ENCODE measurements around the gene MAGI2. TPM values are rescaled to one million over a fixed set of nuclear protein-coding genes. Genes with fewer than 3 reads are reported as not detected.

Gene MAGI2
- total and polyA plus RNA-seq, 2 donors (not counting 3 experiments of a cell fraction or from before 2014, with no cell fraction given): 0.28 to 6.0 TPM

GRCh38 chr7:79337717-79338116 is 115.8 kb downstream of the MAGI2 start:
- Histone ChIP-seq H4K20me1 (replicated peaks; ENCODE audit: control insufficient read depth, extremely low read depth, insufficient read depth, low read length) (no peaks in the 10 kb centered on the region), H2AFZ (ENCODE audit: low read depth, low read length) (no peak overlapping the region), H3K27ac (ENCODE audit: insufficient read depth, low read depth, low read length) (no peak overlapping the region), H3K4me1 (ENCODE audit: control insufficient read depth, extremely low read depth, insufficient read depth, low read length) (no peaks in the 10 kb centered on the region), H3K4me3 (replicated peaks in 1 of 3; ENCODE audit: insufficient read depth in 1 of 3, low read depth in 1 of 3, low read length in 3 of 3) (no peak overlapping the region), H3K36me3 (ENCODE audit: control insufficient read depth in 2 of 2, extremely low read depth in 1 of 2, insufficient read depth in 2 of 2, low read length in 2 of 2) (no peaks in the 10 kb centered on the region), H3K9ac (replicated peaks; ENCODE audit: extremely low read depth, insufficient read depth, low read length) (no peak overlapping the region), H3K79me2 (ENCODE audit: control insufficient read depth, insufficient read depth, low read length) (no peaks in the 10 kb centered on the region), H3K4me2 (ENCODE audit: insufficient read depth, low read length) (no peak overlapping the region), H3K9me3 (replicated peaks; ENCODE audit: control insufficient read depth, insufficient read depth, low read length) (no peaks in the 10 kb centered on the region), H3K9me1 (replicated peaks; ENCODE audit: control insufficient read depth, extremely low read depth, insufficient read depth, low read length) (no peaks in the 10 kb centered on the region), H3K27me3 (ENCODE audit: control insufficient read depth in 2 of 2, insufficient read depth in 2 of 2, low read length in 2 of 2) (no peaks in the 10 kb centered on the region)
- DNase-seq (ENCODE audit: low read depth, low spot score): no peak
- no peak for FAIRE-seq
- ChIA-PET POLR2A (no interaction called here), CTCF (no interaction called here)
- TF ChIP-seq MYC (IDR thresholded peaks at IDR 0.05; ENCODE audit: low read depth, low read length) (no peak), JUN (IDR thresholded peaks at IDR 0.05; ENCODE audit: borderline replicate concordance, insufficient read depth, insufficient read length, low read depth) (no peak), MAX (IDR thresholded peaks at IDR 0.05; ENCODE audit: insufficient read depth, insufficient read length) (no peak), EZH2 (IDR thresholded peaks at IDR 0.05; ENCODE audit: borderline replicate concordance, low read depth, low read length, severe bottlenecking) (no peak), GATA2 (IDR thresholded peaks at IDR 0.05; ENCODE audit: insufficient read depth, insufficient read length, low read depth, low read length) (no peak), FOS (IDR thresholded peaks at IDR 0.05; ENCODE audit: borderline replicate concordance, insufficient read depth, low read length) (no peak), POLR2A (IDR thresholded peaks at IDR 0.05; ENCODE audit: low read depth, low read length) (no peak), CTCF (IDR thresholded peaks at IDR 0.05; ENCODE audit: extremely low read depth in 1 of 2, insufficient read depth in 1 of 2, low read depth in 1 of 2, low read length in 2 of 2) (no peak), POLR2AphosphoS5 (IDR thresholded peaks at IDR 0.05; ENCODE audit: insufficient read depth, low read depth, low read length) (no peak)
- BruUV-seq (replicated peaks): no TSS peak
- intact Hi-C loops (cut with micrococcal nuclease): no loop called here
- dilution Hi-C loops (cut with MboI; ENCODE audit: extremely low pct_ligation_motif_present, low sequenced_read_pairs): no loop called here
